Heart right ventricle (tissue), 16 donors: Measurements from ENCODE around the gene ELL. TPM values are rescaled to one million over a fixed set of nuclear protein-coding genes. Genes with fewer than 3 reads are reported as not detected.

Source experiments
- ATAC-seq, 8 donors: fragments of 200-7000 bp; cut with Tn5 transposase; one replicate each; pipeline ENCODE4 v1.9.1; 2020; ENCODE audit warnings: mild to moderate bottlenecking in 8 of 8, moderate library complexity in 8 of 8, moderate number of reproducible peaks in 1 of 8
- DNase-seq, 2 donors: peaks; one replicate each; pipeline ENCODE4 v3.0.0-alpha.2; 2020
- H3K27ac ChIP-seq, 10 donors: fragments of 200-600 bp; sonication (generic) in 2 of 10; one replicate each; pipeline versions ENCODE4 v1.5.0 to v1.8.0; 2020 to 2022; ENCODE audit warnings: mild to moderate bottlenecking in 3 of 10
- H3K27me3 ChIP-seq, 7 donors: fragments of 200-600 bp; one replicate each; pipeline ENCODE4 v1.8.0; 2021 to 2022; ENCODE audit warnings: mild to moderate bottlenecking in 2 of 7
- H3K36me3 ChIP-seq, 9 donors: fragments of 200-600 bp; sonication (generic) in 1 of 9; one replicate each; pipeline versions ENCODE4 v1.5.0 to v1.8.0; 2020 to 2022; ENCODE audit warnings: mild to moderate bottlenecking in 2 of 9
- H3K4me1 ChIP-seq, 9 donors: fragments of 200-600 bp; sonication (generic) in 1 of 9; one replicate each; pipeline versions ENCODE4 v1.5.0 to v1.8.0; 2020 to 2022; ENCODE audit warnings: mild to moderate bottlenecking in 4 of 9
- H3K4me3 ChIP-seq, 10 donors: fragments of 200-600 bp; sonication (generic) in 2 of 10; one replicate each; pipeline versions ENCODE4 v1.5.0 to v1.8.0; 2020 to 2022; ENCODE audit warnings: mild to moderate bottlenecking in 7 of 10, moderate library complexity in 2 of 10
- H3K9me3 ChIP-seq, 11 donors: fragments of 200-600 bp in 10 of 11; sonication (generic) in 2 of 11; one replicate each; pipeline versions ENCODE4 v1.5.0 to v1.8.0; 2013 to 2022; ENCODE audit warnings: mild to moderate bottlenecking in 2 of 11, control low read depth in 1 of 11, moderate library complexity in 1 of 11
- WGBS, 2 donors: extraction: QIAGEN DNeasy Blood & Tissue Kit; methylation state at CpG; one replicate each; pipeline ENCODE4 v1.1.7; 2013; ENCODE audit warnings: inconsistent platforms in 1 of 2; 5-methylcytosine and 5-hydroxymethylcytosine counted together
- intact Hi-C, 10 donors: fragments of 100-400 bp; cut with DNase I; formaldehyde crosslinking; loops; one replicate each; pipeline versions ENCODE4 v1.11.1 to v1.14.2; 2022
- polyA plus RNA-seq, 2 donors: library from polyadenylated mRNA; stranded (reverse); fragments of 200-250 nt; gene quantifications; one replicate each; pipeline ENCODE4 v1.2.3, GENCODE V29; 2013
- total RNA-seq, 10 donors: library from RNA; stranded (reverse); fragmentation: NEBNext Ultra II Directional in 3 of 10; extraction: Animal tissue kit (Norgen Biotek cat#: 25700) in 3 of 10; gene quantifications; one replicate each; pipeline versions ENCODE4 v1.2.1 to v1.2.4, GENCODE V29; 2021 to 2023
- TF ChIP-seq, protein P1 (sequence below), 9 donors: fragments of 200-600 bp; sonication (generic) in 2 of 9; IDR thresholded peaks; one replicate each; pipeline versions ENCODE4 v1.5.0 to v1.8.0; 2021 to 2022; ENCODE audit warnings: antibody characterized with exemption in 9 of 9, mild to moderate bottlenecking in 5 of 9, moderate library complexity in 1 of 9
- donor health status: Arrhythmogenic right ventricular cardiomyopathy.
- donor health status: ischemic (EF 13 %, LVEDD 7.1; RV severe dilation, severe dysfunction).
- donor health status: healthy with polysubstance abuse.
- donor health status: DM: no; HTN: yes; CAD: no.
- donor health status: DM: no; HTN: no; CAD: no.
- donor health status: ischemic (EF 25% LVEDD 6.9; RV normal size, moderate dysfunction).
- donor health status: ischemic (EF 25% LVEDD 5.7; RV mildly dilated, moderate dysfunction).
- donor health status: healthy.
- donor health status: DM: yes; HTN: yes; CAD: no.
- donor health status: Ischemic cardiomyopathy.
- donor health status: ischemic (EF 35%, LVEDD 5.7; RV mildly dilated, moderate dysfunction).
- donor health status: nonischemic (EF 11% LVEDD 7.7; RV severe dilation, severe dysfunction).
- donor health status: DM: yes; HTN: yes; CAD: no.
- donor health status: PGD.
- donor health status: ischemic (EF 29% LVEDD 5.4; RV normal size, mild dysfunction).
- donor health status: nonischemic (EF 23%, LVEDD 6.1; RV moderate dilation, normal function).

ELL gene
- total and polyA plus RNA-seq, 12 donors, result 4.0 to 13.1 (median 6.8) TPM

- Histone ChIP-seq H3K4me3 (no peak overlapping the region), H3K9me3 (no peaks in the 10 kb centered on the region), H3K36me3 (peaks cover 0 to 58% (median 0%) of the 10 kb centered on the region in 9 donors), H3K4me1 (peaks cover 41 to 77% (median 62%) of the 10 kb centered on the region in 9 donors), H3K27me3 (no peaks in the 10 kb centered on the region), H3K27ac (peak overlapping the region in 1 of 10 donors; percentile 33)
- intact Hi-C loops, result loop anchor here in 9 of 10 donors (5.0 to 10.0 kb wide), 11 partner anchors 34 to 447 kb away; partner anchors contain the start of genes UBA52 (in 4 of the 9), ELL (in 2 of the 9), COPE (in 1 of the 9) and DDX49 (in 1 of the 9)
- 86 to 93% methylated on average over 3 of the region's 3 CpGs for WGBS, 2 donors
- TF ChIP-seq, protein P1, sequence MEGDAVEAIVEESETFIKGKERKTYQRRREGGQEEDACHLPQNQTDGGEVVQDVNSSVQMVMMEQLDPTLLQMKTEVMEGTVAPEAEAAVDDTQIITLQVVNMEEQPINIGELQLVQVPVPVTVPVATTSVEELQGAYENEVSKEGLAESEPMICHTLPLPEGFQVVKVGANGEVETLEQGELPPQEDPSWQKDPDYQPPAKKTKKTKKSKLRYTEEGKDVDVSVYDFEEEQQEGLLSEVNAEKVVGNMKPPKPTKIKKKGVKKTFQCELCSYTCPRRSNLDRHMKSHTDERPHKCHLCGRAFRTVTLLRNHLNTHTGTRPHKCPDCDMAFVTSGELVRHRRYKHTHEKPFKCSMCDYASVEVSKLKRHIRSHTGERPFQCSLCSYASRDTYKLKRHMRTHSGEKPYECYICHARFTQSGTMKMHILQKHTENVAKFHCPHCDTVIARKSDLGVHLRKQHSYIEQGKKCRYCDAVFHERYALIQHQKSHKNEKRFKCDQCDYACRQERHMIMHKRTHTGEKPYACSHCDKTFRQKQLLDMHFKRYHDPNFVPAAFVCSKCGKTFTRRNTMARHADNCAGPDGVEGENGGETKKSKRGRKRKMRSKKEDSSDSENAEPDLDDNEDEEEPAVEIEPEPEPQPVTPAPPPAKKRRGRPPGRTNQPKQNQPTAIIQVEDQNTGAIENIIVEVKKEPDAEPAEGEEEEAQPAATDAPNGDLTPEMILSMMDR (IDR thresholded peaks at IDR 0.05), result no peak
- ATAC-seq (no peak), DNase-seq (no peak)
Observed at GRCh38 chr19:18467978-18468377, 53.9 kb downstream of the ELL start.

GRCh38 chr19:18466354-18466753, 55.5 kb downstream of the ELL start:
- DNase-seq (no peak), ATAC-seq (no peak)
- H3K27ac ChIP-seq, result peak overlapping the region in 8 of 10 donors; percentile 44 to 94 (median 83)
- H3K27me3 ChIP-seq, result no peaks in the 10 kb centered on the region
- intact Hi-C loops, result loop anchor here in 9 of 10 donors (5.0 to 10.0 kb wide), 11 partner anchors 36 to 448 kb away; partner anchors contain the start of genes UBA52 (in 4 of the 9), ELL (in 2 of the 9), COPE (in 1 of the 9) and DDX49 (in 1 of the 9)
- H3K9me3 ChIP-seq, result no peaks in the 10 kb centered on the region
- peaks cover 0 to 53% (median 0%) of the 10 kb centered on the region in 9 donors for H3K36me3 ChIP-seq
- H3K4me3 ChIP-seq, result no peak overlapping the region
- H3K4me1 ChIP-seq, result peaks cover 41 to 82% (median 71%) of the 10 kb centered on the region in 9 donors
- WGBS, 2 donors, result 80 to 90% methylated on average over 11 of the region's 11 CpGs
- TF ChIP-seq, protein P1 (IDR thresholded peaks at IDR 0.05), result no peak

DNA sequence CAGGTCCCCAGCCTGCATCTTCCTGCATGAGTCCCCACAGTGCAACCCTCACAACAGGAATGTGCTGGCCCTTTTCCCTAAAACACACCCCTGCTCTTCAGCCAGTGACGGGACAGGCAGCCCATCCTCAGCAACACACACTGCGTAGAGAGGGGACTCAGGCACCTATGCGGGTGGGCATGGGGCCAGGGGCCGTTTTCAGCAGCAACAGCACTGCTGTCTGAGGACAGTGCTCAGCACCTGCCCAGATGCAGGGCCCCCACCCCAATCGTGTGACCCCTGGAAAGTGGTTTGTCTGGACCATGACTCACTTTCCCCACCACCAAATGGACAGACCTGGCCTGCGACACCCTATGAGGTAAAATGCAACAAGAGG, 55.9 kb downstream of the ELL start:
- Histone ChIP-seq H3K27me3 (no peaks in the 10 kb centered on the region), H3K4me3 (no peak overlapping the region), H3K36me3 (peaks cover 0 to 53% (median 0%) of the 10 kb centered on the region in 9 donors), H3K9me3 (no peaks in the 10 kb centered on the region), H3K4me1 (peaks cover 41 to 86% (median 75%) of the 10 kb centered on the region in 9 donors), H3K27ac (peak overlapping the region in 7 of 10 donors; percentile 76 to 94 (median 84))
- 84 to 85% methylated on average over 6 of the region's 6 CpGs for WGBS, 2 donors
- DNase-seq (no peak), ATAC-seq (no peak)
- intact Hi-C loops, result loop anchor here in 9 of 10 donors (5.0 to 10.0 kb wide), 11 partner anchors 36 to 449 kb away; partner anchors contain the start of genes UBA52 (in 4 of the 9), ELL (in 2 of the 9), COPE (in 1 of the 9) and DDX49 (in 1 of the 9)
- TF ChIP-seq, protein P1 (IDR thresholded peaks at IDR 0.05), result no peak

DNA sequence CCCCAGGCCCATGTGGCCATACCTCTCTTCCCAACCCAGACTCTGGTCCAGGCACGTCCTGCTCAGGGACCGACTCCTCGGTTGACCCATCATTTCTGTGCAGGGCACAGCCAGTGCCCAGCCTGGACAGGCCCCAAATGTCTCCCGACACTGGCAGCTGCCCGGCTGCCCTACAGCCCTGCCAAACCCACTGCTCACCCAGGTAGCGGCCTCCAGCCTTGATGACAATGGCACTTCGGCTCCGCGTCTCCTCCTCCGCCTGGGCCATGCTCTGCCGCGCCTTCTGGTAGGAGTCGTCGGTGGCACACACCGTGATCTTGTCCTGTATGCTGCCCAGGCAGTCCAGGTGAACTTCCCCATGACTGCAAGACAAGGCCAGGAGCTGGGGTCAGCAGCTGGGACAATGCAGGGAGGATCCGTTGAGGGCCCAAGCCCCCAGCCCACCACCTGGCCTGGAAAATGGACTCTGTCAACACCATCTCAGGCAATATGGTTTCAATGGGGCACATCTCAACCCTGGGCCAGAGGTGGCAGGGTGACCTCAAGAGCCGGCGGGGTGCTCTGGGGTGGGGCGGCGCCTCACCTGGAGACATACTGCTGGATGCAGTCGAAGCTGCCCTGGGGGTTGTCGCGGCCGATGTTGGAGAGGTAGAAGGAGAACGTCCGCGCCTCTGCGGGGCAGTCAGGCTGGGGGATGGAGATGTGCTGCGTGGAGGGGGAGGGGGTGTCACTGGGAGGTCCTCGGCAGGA, 56.5 kb downstream of the ELL start:
- intact Hi-C loops, result loop anchor here in 9 of 10 donors (5.0 to 10.0 kb wide), 11 partner anchors 37 to 449 kb away; partner anchors contain the start of genes UBA52 (in 4 of the 9), ELL (in 2 of the 9), COPE (in 1 of the 9) and DDX49 (in 1 of the 9)
- Histone ChIP-seq H3K4me1 (peaks cover 46 to 88% (median 76%) of the 10 kb centered on the region in 9 donors), H3K36me3 (peaks cover 0 to 53% (median 0%) of the 10 kb centered on the region in 9 donors), H3K4me3 (no peak overlapping the region), H3K27me3 (no peaks in the 10 kb centered on the region), H3K27ac (peak overlapping the region; percentile 63 to 94 (median 81)), H3K9me3 (no peaks in the 10 kb centered on the region)
- 84 to 86% methylated on average over 29 to 30 of the region's 30 CpGs for WGBS, 2 donors
- TF ChIP-seq, protein P1 (IDR thresholded peaks at IDR 0.05), result no peak
- DNase-seq (no peak), ATAC-seq (no peak)
